MM.1S (cell line): ENCODE results near the gene SMIM29.

Experiments
- DNase-seq: peaks from one replicate; pipeline ENCODE4 v3.0.0-alpha.2; 2015
- H2AFZ ChIP-seq: fragments of 300-600 bp; sonication (generic); 2 replicates; pipeline ENCODE4 v1.6.0; 2016; ENCODE audit warnings: antibody characterized with exemption, low read length
- H3F3A ChIP-seq: fragments of 300-600 bp; sonication (generic); 2 replicates; pipeline ENCODE4 v1.6.1; 2016; ENCODE audit warnings: mild to moderate bottlenecking, antibody characterized with exemption, low read length, moderate library complexity, mixed read lengths; ENCODE audit not compliant: insufficient read depth
- H3K27ac ChIP-seq: fragments of 300-600 bp; sonication (generic); 2 replicates; pipeline ENCODE4 v1.5.1; 2016; ENCODE audit warnings: mild to moderate bottlenecking, low read length
- H3K27me3 ChIP-seq: fragments of 300-600 bp; sonication (generic); replicated peaks from 2 replicates; pipeline ENCODE4 v1.6.0; 2016; ENCODE audit warnings: low read length; ENCODE audit not compliant: insufficient read depth
- H3K36me3 ChIP-seq: fragments of 300-600 bp; sonication (generic); replicated peaks from 2 replicates; pipeline ENCODE4 v1.6.1; 2016; ENCODE audit warnings: mild to moderate bottlenecking, low read length, mixed read lengths; ENCODE audit not compliant: insufficient read depth
- H3K4me1 ChIP-seq: fragments of 300-600 bp; sonication (generic); 2 replicates; pipeline ENCODE4 v1.6.1; 2016; ENCODE audit warnings: low read length, mixed read lengths
- H3K4me2 ChIP-seq: fragments of 300-600 bp; sonication (generic); 2 replicates; pipeline ENCODE4 v1.6.0; 2016; ENCODE audit warnings: low read depth, low read length
- H3K4me3 ChIP-seq: fragments of 300-600 bp; sonication (generic); 2 replicates; pipeline ENCODE4 v1.5.1; 2016; ENCODE audit warnings: low read length, mixed read lengths
- H3K79me2 ChIP-seq: fragments of 300-600 bp; sonication (generic); 2 replicates; pipeline ENCODE4 v1.6.1; 2016; ENCODE audit warnings: mixed run types, low read length, mixed read lengths
- H3K9ac ChIP-seq: fragments of 300-600 bp; sonication (generic); 2 replicates; pipeline ENCODE4 v1.6.1; 2016; ENCODE audit warnings: low read length, mixed read lengths
- H3K9me2 ChIP-seq: fragments of 300-600 bp; sonication (generic); replicated peaks from 2 replicates; pipeline ENCODE4 v1.6.1; 2016; ENCODE audit warnings: mild to moderate bottlenecking, low read length, mixed read lengths; ENCODE audit not compliant: insufficient read depth
- H3K9me3 ChIP-seq: fragments of 300-600 bp; sonication (generic); replicated peaks from 2 replicates; pipeline ENCODE4 v1.6.1; 2016; ENCODE audit warnings: mild to moderate bottlenecking, low read length, mixed read lengths; ENCODE audit not compliant: insufficient read depth
- H4K20me1 ChIP-seq: fragments of 300-600 bp; sonication (generic); 2 replicates; pipeline ENCODE4 v1.6.1; 2016; ENCODE audit warnings: mild to moderate bottlenecking, low read length, moderate library complexity, mixed read lengths; ENCODE audit not compliant: insufficient read depth
- CTCF ChIP-seq: fragments of 300-600 bp; sonication (generic); IDR thresholded peaks from 2 replicates; pipeline ENCODE4 v1.5.1; 2016; ENCODE audit warnings: antibody characterized with exemption, low read length, mixed read lengths
- EZH2 ChIP-seq: fragments of 300-600 bp; sonication (generic); optimal IDR thresholded peaks from 2 replicates; pipeline ENCODE3; 2017; ENCODE audit warnings: low read depth, mild to moderate bottlenecking, antibody characterized with exemption, low read length, mixed read lengths
- EZH2phosphoT487 ChIP-seq: fragments of 300-600 bp; sonication (generic); IDR thresholded peaks from 2 replicates; pipeline ENCODE4 v1.6.1; 2018; ENCODE audit warnings: antibody characterized with exemption, low read length

The SMIM29 gene

GRCh38 chr6:34232901-34233300 lies 15.9 kb downstream of the SMIM29 start:
- Histone ChIP-seq H2AFZ (no peak overlapping the region), H3K36me3 (no peaks in the 10 kb centered on the region), H3K9me3 (no peaks in the 10 kb centered on the region), H4K20me1 (no peaks in the 10 kb centered on the region), H3F3A (no peaks in the 10 kb centered on the region), H3K4me1 (0 out of 2 replicates have a peak, but pooled peaks cover 4% of the 10 kb centered on the region), H3K9me2 (no peaks in the 10 kb centered on the region), H3K79me2 (peaks cover 4% of the 10 kb centered on the region), H3K27me3 (no peaks in the 10 kb centered on the region), H3K4me3 (no peak overlapping the region), H3K4me2 (no peak overlapping the region), H3K9ac (no peak overlapping the region), H3K27ac (no peak overlapping the region)
- no peak for DNase-seq
- TF ChIP-seq EZH2phosphoT487 (no peak), CTCF (no peak), EZH2 (no peak)

- H3K79me2 ChIP-seq = no peaks in the 10 kb centered on the region
- no peak overlapping the region for H3K4me2 ChIP-seq
- H4K20me1 ChIP-seq = no peaks in the 10 kb centered on the region
- H3K27ac ChIP-seq = no peak overlapping the region
- H3F3A ChIP-seq = no peaks in the 10 kb centered on the region
- H2AFZ ChIP-seq = no peak overlapping the region
- no peak for DNase-seq
- H3K4me1 ChIP-seq = 0 out of 2 replicates have a peak, but pooled peaks cover 4% of the 10 kb centered on the region
- no peaks in the 10 kb centered on the region for H3K36me3 ChIP-seq
- no peaks in the 10 kb centered on the region for H3K27me3 ChIP-seq
- no peak overlapping the region for H3K4me3 ChIP-seq
- no peak overlapping the region for H3K9ac ChIP-seq
- TF ChIP-seq EZH2phosphoT487 = no peak
- TF ChIP-seq EZH2 = no peak
- no peak for TF ChIP-seq CTCF
- no peaks in the 10 kb centered on the region for H3K9me2 ChIP-seq
- no peaks in the 10 kb centered on the region for H3K9me3 ChIP-seq
Measured at GRCh38 chr6:34231566-34232336, 17.1 kb downstream of the SMIM29 start.

- Histone ChIP-seq H3K9me3 (no peaks in the 10 kb centered on the region), H3K9me2 (no peaks in the 10 kb centered on the region), H3K79me2 (no peaks in the 10 kb centered on the region), H3K27me3 (no peaks in the 10 kb centered on the region), H3K4me2 (no peak overlapping the region), H3F3A (no peaks in the 10 kb centered on the region), H3K4me1 (no peaks in the 10 kb centered on the region), H4K20me1 (no peaks in the 10 kb centered on the region), H3K9ac (no peak overlapping the region), H3K4me3 (no peak overlapping the region), H3K36me3 (no peaks in the 10 kb centered on the region), H3K27ac (no peak overlapping the region), H2AFZ (no peak overlapping the region)
- no peak for TF ChIP-seq EZH2phosphoT487
- TF ChIP-seq CTCF = no peak
- no peak for TF ChIP-seq EZH2
- DNase-seq = no peak
Measured at GRCh38 chr6:34230653-34231371, 18.0 kb downstream of the SMIM29 start.
